HG02840 (cell line): ENCODE data around the gene MRPL39.

ENCODE experiments used
- ATAC-seq: cut with Tn5 transposase; IDR thresholded peaks from one replicate; pipeline ENCODE4 v1.9.1; 2021; ENCODE audit warnings: mild to moderate bottlenecking, moderate library complexity, moderate number of reproducible peaks; ENCODE audit not compliant: unreplicated experiment, low FRiP score

Gene MRPL39

DNA sequence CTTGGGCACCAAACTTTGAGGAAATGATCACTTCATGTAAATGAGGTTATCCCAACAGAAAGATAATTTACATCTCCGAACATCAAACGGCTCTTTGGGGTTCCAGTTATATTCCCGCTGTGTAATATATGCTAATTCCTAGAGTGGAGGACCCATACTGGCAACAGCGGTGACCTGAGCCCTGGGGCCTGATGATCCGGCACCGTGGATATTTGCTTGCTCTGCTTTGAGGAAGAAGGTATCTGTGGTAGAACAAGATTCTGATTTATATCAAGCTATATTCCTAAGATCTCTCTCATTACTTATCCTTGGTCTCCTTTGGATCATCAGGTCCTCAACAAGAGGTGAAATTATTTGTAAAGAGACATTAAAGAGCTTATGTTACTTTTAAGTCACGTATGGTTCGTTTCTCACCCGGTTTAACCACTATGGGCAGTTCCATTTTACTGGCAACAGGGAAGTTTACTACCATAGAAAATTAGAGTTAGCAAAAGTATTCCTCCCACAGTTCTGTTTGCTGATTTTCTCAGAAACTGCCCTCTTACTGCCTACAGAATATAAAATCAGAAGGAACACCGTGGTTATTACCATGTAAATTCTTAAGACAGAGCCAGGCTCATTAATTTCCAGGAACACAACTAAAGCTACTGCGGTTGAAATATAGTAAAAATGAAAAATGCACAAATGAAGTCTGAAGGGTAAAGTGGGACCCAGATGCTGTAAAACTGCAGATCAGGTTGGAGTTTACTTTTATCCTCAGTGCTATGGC lies 56.7 kb downstream of the MRPL39 start:
- no peak for ATAC-seq

- ATAC-seq = no peak
Observed at GRCh38 chr21:25541042-25541441, 66.2 kb downstream of the MRPL39 start.

GRCh38 chr21:25539606-25540005 lies 67.7 kb downstream of the MRPL39 start:
- ATAC-seq = no peak

- ATAC-seq = no peak
Observed at GRCh38 chr21:25537174-25537573, 70.1 kb downstream of the MRPL39 start.

DNA sequence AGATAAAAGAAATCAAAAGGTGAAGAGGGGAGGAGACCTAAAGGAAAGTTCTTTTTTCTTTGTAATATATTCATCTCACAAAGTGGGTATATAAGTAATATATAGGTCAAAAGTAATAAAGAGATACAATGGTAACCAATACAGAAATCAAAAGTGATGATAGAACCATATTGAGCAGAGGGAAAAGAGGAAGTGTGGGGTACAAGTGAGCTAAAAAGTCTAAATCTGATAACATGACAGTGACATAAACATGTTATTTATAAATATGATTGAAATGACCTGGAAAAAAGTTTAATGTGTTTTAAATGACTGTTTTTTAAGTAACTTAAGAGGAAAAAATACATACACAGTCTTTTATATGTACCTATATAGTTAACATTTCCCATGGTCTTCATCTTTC lies 70.5 kb downstream of the MRPL39 start:
- ATAC-seq = no peak

DNA sequence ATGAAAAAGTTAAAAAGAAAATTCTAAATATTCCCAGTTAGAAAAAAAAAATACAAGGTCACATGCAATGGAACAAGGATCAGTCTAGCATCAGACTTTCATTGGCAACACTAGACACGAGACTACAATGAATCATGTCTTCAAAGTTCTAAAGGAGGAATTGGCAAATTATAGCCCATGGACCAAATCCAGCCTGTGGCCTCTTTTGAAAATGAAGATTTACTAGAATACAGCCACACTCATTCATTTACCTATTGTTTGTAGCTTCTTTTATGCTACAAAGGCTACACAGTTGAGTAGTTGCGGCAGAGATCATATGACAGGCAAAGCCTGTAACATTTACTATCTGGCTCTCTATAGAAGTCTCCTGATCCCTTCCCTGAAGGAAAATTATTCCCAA lies 71.4 kb downstream of the MRPL39 start:
- ATAC-seq = no peak
